LHCN-M2 (cell line): ENCODE results near the gene TBX10. TPM values are rescaled to one million over a fixed set of nuclear protein-coding genes. Genes with fewer than 3 reads are reported as not detected.
"Not testable (repeated sequence)": the region's sequence is repeated elsewhere in the genome, so short reads cannot be mapped to it uniquely, and the experiment has no call there.

ENCODE experiments used
- DNase-seq: peaks from one replicate; pipeline ENCODE4 v3.0.0-alpha.2; 2012; ENCODE audit warnings: low read depth
- total RNA-seq: library from RNA; depleted of rRNA; stranded (reverse); fragments of >200 nt; gene quantifications from 2 replicates; pipeline ENCODE4 v1.2.3, GENCODE V29; 2014

Gene TBX10
- total RNA-seq, 1 experiment from 2014 or later, result not detected

DNA sequence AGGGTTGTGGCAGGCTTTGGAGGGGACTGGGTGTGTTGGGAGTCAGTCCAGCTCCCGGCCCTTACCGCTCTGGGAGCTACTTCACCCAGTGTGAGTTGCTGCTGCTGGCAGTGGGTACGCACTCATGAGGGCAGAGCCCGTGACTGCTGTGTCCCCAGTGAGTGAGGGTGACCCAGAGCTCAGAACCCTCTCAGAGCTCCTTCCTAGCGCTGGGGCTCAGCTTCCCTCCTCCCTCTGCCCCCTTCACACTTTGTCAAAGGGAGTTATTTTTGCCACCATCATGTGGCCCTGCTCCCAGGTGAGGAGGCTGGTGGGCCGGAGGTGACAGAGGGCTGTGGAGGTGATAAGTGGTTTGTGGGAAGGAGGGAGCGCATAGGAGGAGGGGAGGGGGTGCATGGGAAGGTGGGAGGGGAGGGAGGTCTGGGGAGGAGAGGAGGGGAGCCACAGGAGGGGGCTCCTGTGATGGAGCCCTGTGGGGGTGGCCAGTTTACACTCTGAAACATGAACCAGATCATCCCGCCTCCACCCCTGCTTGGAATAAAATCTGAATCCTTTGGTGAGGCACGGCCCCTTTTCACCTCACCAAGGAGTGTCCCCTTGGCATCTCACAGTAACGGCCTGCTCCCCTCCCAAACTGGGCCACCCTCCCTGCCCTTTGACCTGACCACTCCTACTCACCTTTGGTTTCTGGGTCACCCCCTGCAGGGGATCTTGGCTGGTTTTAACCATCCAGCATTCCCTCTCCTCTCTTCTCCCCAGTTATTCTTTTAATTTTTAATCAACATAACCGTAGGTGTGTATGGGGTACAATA, 22.9 kb downstream of the TBX10 start:
- no peak for DNase-seq

GRCh38 chr11:67615728-67616430, 23.7 kb downstream of the TBX10 start:
- DNase-seq, result no peak

- peak; percentile 11 for DNase-seq
These were observed 24.5 kb downstream of the TBX10 start for GRCh38 chr11:67614730-67615714.

- DNase-seq, result peak; percentile 29
These were observed 25.4 kb downstream of the TBX10 start for GRCh38 chr11:67613960-67614715.

- DNase-seq, result no peak
These were observed 26.1 kb downstream of the TBX10 start for GRCh38 chr11:67613313-67613959.

GRCh38 chr11:67612751-67613150, 26.8 kb downstream of the TBX10 start:
- DNase-seq, result no peak

DNA sequence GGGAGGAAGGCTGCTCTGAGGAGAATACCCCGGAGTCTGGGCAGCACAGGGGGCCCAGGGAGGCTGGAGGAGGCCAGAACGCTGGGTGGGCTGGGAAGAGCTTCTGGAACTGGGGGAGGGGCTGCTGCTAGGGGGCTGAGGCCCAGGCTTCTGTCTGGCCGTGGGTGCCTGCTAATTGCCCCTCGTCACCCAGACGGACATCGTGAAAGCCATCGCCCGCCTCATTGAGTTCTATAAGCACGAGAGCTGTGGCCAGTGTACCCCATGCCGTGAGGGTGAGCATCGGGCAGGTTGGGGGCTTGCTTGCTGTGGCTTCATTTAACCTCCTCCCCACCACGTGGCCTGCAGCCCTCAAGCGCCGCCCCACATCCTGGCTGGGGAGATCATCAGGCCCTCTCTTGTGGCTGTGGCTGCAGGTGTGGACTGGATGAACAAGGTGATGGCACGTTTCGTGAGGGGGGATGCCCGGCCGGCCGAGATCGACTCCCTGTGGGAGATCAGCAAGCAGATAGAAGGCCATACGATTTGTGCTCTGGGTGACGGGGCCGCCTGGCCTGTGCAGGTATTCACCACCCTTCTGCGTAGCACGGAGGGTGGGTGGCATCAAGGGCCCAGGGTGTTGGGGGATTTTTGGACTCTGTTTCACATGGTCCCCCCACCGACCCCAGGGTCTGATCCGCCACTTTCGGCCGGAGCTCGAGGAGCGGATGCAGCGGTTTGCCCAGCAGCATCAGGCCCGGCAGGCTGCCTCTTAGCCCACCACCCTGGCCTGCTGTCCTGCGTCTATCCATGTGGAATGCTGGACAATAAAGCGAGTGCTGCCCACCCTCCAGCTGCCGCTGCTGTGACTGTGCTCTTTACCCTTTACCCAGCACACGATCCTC, 27.6 kb downstream of the TBX10 start:
- no peak for DNase-seq

DNA sequence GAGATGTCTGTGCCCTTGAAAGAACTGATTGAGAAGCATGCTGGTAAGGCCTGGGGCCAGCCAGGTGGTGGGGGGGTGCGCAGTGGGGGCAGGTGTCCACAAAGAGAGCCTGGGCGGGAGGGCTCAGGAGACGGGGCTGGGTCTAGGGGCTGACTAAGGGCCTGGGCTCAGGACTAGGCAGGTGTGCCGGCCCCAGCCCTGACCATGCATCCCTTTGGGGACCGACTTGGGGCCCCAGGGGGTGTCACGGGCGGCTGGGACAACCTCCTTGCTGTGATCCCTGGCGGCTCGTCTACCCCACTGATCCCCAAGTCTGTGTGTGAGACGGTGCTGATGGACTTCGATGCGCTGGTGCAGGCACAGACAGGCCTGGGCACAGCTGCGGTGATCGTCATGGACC, 28.4 kb downstream of the TBX10 start:
- DNase-seq, result no peak

DNA sequence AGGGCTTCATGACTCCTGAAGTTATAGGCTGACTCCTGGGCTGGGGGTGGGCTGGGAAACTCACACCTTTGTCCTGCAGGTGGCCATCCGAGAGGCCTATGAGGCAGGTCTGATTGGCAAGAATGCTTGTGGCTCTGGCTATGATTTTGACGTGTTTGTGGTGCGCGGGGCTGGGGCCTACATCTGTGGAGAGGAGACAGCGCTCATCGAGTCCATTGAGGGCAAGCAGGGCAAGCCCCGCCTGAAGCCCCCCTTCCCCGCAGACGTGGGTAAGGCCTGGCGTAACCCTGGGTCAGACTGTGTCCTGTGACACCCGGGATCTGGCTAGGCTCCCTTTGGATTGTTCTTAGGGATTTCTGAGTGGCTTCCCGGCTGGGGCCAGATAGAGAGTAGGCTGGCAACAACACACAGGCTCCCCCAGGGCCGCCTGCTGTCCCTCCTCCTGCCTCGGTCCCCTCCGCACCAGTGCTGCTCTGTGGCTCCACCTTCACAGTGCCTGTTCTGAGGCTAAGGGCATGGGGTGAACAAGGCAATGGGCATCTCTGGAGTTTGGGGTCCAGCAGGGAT, 29.2 kb downstream of the TBX10 start:
- no peak for DNase-seq

DNA sequence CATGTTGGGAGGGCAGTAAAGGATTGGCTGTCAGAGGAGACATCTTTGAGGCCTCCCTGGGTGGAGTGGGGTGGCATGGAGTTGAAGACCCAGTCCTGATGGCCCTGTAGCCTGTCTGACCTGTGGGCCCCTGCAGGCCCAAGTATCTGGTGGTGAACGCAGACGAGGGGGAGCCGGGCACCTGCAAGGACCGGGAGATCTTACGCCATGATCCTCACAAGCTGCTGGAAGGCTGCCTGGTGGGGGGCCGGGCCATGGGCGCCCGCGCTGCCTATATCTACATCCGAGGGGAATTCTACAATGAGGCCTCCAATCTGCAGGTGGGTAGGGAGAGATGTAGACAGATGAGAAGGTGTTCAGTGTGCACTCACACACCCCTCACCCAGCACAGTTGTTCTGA, 30.2 kb downstream of the TBX10 start:
- no peak for DNase-seq

GRCh38 chr11:67608486-67608885, 31.1 kb downstream of the TBX10 start:
- no peak for DNase-seq

GRCh38 chr11:67607507-67607906, 32.1 kb downstream of the TBX10 start:
- DNase-seq, result no peak

GRCh38 chr11:67606492-67607295, 32.9 kb downstream of the TBX10 start, which contains the start of gene NDUFV1:
Gene NDUFV1 (plus strand): TSS chr11:67606936. CDS start chr11:67607005, 69 bp downstream.
- peak; percentile 89 for DNase-seq

- DNase-seq, result no peak
These were observed 33.5 kb downstream of the TBX10 start for GRCh38 chr11:67606093-67606491.

- DNase-seq, result no peak
These were observed 34.1 kb downstream of the TBX10 start for GRCh38 chr11:67605231-67606011.

GRCh38 chr11:67604815-67605214, 34.7 kb downstream of the TBX10 start:
- DNase-seq, result no peak

DNA sequence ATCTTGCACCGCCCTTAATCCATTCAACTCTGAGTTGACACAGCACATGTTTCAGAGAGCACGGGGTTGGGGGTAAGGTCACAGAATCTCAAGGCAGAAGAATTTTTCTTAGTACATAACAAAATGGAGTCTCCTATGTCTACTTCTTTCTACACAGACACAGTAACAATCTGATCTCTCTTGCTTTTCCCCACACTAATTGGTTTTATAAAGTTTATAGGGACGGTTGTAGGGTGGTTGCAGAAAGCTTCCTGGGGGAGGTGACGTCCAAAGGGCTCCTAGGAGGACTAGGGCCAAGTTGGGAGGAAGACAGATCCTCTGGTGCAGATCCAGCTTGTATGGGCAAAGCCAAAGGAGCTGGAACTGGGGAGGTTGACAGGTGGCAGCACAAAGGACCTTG, 35.4 kb downstream of the TBX10 start:
- not testable (repeated sequence) for DNase-seq
